HG03139 (cell line): ENCODE results near the gene COTL1.
"Not testable (repeated sequence)": the region's sequence is repeated elsewhere in the genome, so short reads cannot be mapped to it uniquely, and the experiment has no call there.

ENCODE experiments used
- ATAC-seq: cut with Tn5 transposase; IDR thresholded peaks from one replicate; pipeline ENCODE4 v1.9.1; 2021; ENCODE audit not compliant: unreplicated experiment

The COTL1 gene

DNA sequence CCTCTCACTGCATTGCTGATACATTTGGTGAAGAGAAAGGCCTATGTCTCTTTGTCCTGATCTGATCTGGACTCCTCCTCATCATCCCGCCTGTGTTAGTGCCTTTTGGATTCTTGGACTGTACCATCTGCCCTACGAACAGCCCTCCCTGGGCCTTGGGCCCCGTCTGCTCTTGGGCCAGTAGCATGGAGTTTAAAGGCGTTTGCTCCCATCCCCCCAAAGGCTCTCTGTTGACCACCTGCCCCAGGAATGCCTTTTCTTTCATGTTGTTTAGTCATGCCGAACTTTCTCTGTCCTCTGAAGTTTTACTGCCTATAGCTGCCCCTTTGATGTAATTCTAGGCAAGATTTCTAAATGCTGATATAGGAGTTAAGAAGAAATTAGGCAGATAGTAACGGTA is 82.5 kb downstream of the COTL1 start:
- ATAC-seq = no peak

DNA sequence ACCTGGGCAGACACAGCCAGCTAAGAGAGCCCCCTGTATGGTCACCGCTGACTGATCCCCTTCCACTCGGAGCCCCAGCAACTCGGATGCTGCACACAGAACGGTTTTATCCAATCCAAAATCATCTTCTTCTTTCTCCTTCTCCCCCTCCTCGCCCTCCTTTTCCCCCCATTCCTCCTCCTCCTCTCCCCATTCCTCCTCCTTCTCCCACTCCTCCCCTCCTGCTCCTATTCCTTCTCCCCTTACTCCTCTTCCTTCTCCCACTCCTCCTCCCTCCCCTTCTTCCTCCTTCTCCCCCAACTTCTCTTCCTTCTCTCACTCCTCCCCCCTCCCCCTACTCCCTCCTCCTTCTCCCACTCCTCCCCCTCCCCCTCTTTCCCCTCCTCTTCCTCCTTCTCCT is 83.1 kb downstream of the COTL1 start:
- ATAC-seq = no peak

DNA sequence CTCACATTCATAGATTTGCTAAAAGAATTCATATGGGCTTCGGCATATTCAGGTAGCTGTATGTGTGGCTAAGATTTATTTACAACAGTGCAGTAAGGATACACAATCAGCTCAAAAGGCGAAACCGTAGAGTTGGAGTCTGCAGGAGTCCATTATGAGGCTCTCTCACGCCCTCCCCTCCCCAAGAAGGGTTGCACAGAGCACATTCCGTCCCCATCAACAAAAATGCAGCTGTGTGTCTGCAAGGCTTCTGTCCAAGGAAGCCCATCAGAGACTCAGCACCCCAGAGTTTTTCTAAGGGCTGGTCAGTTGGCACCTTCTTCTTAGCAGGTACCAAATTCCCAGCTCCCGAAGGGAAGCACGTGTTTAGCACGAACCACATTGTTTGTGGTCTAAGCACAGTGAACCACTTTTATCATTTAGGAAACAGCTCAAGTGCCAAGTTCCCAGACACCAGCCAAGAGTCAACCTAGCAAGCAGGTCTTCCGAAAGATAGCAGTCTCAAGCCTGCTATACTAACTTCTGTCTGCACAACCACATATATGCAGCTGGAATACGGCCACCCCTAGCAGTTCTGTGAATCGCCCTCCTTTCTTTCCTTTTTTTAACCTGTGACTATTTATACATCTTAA is 84.9 kb downstream of the COTL1 start:
- ATAC-seq = no peak

- no peak for ATAC-seq
These were observed 85.6 kb downstream of the COTL1 start for GRCh38 chr16:84532291-84532724.

DNA sequence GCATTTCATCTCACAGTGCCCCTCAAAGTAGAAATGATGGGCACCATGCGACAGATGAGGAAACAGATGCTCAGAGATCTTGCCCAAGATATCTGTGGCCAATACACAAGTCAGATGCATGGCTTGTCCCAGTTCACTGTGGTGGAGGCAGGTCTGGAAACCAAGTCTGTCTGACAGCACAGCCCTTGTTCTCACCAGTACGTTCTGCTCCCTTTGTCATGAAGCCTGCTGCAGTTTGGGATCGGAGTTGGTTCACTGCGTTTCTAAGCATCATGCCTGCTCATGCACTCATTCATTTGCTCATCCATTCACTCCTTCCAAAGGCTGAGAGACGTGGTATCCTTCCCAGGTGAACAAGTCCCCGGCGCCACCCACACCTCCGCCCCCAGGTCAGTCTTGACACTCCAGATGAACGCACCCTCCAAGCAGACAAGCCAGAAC is 86.2 kb downstream of the COTL1 start:
- ATAC-seq = no peak

DNA sequence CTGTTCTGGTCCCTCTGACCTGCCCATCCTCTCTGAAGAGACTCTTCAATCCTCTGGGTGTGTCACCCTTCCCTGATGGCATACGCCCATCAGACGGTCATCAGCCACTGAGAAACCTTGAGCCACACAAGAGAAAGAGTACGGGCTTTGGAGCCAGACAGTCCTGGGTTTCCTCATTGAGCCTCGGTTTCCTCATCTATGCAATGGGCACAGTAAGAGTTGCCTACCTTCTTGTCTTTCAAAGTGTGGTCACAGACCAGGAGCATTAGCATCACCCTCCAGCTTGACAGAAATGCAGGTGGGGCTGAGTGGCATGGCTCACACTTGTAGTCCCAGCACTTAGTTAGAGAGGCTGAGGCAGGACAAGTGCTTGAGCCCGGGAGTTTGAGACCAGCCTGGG is 87.3 kb downstream of the COTL1 start:
- ATAC-seq = no peak

DNA sequence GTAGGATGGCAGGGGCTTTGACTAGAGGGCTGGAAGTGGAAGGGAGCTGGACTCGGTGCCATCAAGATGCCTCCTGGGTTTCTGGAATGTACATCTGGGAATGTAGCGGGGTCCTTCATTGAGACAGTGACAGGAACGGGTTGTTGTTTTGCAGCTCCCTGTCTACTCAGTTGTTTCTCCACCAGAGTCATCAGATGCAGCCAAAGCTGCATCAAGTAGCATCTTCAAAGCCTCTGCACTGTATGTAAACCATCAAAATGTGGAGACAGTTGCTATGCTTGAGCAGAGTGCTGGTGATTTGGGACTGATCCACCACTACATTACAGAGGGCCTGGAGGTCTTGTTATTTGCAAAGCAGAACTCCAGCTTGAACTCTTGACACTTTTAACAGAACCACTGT is 88.3 kb downstream of the COTL1 start:
- no peak for ATAC-seq

DNA sequence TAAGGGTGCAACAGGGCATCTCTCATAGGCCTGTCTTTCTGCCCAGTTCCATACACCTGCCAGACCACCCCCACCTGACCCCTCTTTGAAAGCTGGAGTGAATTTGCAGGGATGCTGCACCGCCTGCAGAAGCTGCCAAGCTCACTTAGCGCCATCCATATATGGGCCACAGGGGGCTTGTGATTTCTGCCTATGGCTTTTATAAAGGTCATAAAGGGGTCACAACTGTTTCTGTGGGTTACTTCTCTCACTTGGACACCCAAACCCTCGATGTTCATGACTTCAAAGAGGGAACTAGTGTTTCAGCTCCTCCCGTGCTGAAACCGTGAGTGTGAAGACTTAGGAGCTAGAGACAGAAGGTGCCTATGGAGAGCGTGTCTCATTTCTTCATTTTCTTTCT is 89.6 kb downstream of the COTL1 start:
- no peak for ATAC-seq

DNA sequence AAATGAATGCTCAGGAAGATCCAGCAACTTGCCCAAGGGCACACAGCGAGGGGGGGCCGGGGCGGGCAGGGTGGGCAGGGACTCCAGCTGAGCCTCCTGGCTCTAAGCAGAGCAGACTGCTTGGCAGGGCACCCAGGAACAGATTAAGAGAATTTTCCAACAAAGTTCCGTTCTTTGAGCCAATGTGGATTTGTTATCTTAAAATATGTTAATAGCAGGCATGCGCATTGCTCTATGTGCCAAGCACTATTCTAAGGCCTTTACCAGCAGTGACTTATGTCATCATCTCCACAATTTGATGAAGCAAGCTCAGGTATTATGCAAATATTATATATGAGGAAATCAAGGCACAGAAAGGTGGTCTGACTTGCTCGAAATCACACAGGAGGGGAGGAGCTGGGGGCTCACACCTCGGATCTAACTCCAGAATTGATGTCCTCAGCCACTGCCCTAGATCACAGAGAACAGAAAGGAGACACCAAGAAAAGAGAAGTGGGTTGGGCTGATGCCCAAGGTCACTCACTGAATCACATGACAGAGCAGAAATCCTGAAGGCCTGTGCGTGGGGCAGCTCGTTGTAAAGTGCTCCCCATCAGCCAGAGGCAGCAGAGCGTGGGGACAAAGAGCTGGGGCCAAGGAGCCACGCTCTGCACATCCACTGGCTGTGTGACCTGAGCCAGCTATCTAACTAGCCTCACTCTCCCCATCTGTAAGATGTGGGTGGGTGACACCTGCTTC is 90.2 kb downstream of the COTL1 start:
- no peak for ATAC-seq

DNA sequence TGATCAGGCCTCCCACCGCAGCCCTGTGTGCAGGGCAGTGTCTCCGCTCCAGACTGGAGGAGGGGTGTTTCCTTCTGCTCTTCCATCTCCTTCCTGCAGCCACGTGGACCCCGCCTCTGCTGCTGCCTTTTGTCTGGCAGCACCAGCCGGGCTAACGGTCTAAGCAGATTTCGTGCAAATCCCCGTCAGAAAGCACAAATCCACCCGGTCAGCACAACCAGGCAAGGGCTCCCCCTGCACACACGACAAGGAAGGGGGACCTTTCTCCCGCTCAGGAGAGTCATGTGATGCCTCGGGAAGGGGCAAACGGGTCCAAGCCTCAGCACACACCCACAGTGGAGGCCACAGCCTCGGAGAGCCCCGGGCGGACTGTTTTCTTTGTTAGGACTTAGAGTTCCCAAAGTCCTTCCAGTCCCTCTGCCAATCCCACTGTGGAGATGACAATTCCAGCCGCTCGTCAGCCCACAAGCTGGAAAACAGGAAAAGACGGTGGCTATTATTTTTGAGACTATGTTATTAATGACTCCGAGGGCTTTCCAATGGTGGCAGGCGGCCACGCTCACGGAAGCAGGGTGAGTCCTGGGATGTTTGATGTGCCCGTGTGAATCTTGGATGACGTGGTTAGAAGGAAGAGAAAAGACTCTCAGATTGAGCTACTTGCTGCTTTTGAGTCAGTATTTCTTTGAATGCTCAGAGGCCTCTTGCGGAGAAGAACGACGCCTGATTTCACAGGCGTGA is 90.9 kb downstream of the COTL1 start:
- no peak for ATAC-seq

- ATAC-seq = not testable (repeated sequence)
These were observed 92.8 kb downstream of the COTL1 start for GRCh38 chr16:84524941-84525581.

DNA sequence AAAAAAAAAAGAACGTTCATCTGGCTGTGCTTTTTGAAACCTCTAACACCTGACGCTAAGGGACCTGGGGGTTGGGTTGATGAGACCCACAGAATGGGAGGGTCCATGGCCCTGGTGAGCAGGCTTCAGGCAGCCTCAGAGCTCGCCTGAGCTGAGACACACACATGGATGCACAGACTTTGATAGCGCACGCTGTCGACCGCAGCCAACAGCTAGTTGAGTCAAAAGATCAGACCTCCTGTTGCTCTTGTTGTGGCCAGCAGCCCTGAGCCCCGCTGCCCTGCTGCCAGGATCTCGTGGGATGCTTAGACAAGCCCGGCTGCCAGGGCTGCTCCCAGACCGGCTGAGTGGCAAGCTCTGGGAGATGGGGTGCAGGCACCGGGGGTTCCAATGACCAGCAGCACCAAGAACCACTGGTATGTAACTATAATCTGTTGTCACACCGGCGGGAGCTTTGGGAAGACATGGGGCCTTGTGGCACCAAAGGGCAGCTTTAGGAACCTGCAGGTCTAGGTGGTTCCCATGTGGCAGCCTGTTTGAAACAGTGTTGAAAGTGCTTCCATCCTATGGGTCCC is 93.4 kb downstream of the COTL1 start:
- ATAC-seq = no peak

DNA sequence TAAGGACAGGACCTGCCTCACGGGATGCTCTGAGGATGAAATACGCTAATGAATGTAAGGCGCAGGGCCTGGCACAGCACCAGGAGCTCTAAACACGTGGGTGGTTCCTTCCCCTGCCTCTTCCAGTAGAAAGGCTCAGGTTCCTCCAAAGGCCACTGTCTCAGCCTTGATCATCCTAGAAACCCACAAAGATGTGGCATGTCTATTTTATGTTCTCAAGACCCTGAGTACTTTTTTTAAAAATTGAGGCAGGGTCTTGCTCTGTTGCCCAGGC is 96.4 kb downstream of the COTL1 start:
- no peak for ATAC-seq

DNA sequence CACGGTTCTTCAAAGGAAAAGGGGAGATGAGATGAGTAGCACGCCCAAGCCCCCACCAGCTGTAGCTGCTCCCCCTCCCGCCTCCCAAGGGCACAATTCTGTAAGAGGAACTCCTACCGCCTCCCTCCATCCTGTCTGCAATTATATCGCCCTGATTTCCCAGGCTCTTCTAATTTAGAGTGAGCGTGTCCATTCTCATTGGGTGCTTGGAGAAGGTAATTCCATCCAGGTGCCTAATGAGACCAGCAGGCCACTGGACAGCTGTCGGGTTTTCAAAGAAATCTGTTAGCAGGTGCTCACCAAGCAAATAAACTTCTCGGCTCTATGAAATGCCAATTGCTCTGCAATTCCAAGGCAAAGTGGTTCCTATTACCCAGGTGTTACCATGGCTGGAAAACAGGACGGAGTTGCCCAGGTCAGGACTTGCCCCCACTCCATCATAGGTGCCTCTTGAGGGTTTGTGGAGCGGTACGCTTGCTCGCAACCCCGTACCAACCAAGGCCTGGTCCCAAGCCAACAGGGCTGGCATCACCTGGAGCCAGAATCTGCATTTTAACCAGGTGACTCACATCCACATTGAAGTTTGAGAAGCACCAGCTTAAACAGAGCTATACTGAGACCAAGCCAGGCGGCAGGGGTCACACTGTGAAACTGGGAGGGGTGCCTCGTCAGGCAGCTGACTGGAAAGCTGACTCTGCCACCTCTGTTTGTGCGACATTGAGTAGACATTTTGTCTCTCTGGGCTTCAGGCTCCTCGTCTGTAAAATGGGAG is 97.0 kb downstream of the COTL1 start:
- ATAC-seq = no peak

DNA sequence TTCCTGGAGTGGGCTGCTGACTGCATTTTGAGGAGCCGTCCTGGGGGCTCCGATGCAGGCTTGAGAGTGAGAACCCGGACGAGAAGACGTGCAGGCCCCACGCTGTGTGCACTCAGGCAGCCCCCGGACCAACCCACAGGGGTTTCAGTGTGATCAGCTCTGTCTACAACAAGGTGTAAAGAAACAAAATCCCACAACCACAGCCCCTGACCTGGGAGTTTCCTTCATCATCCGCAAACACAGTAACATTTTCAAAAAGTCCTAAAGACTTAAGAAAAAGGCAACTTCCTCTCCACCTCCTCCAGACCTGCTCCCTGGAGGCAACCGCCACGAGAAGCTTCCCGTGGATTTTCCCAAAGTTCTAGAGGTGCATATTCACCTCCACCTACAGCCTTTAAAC is 98.0 kb downstream of the COTL1 start:
- no peak for ATAC-seq

- no peak for ATAC-seq
These were observed 99.0 kb downstream of the COTL1 start for GRCh38 chr16:84518804-84519341.

- ATAC-seq = not testable (repeated sequence)
These were observed 99.7 kb downstream of the COTL1 start for GRCh38 chr16:84518220-84518619.

- no peak for ATAC-seq
These were observed 100.5 kb downstream of the COTL1 start for GRCh38 chr16:84517366-84517765.
